ENCODE data around the gene ABCA3.

The ABCA3 gene

DNA sequence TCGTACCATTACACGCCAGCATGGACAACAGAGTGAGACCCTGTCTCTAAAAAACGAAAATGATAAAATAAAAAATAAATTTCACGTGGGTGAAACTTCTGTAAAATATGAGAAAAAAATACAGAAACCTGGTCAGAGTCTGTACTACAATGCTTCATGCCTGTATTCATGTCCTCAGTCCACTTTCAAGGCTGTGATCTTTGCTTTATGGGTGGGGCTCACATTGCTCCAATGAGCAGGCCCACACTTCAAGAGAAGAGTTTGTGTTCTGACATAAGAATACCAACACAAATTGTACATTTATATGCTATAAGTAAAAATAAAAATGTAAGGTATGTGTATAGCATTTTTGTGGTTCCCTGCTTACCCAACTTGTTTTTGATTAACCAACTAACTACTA, 32.2 kb upstream of the ABCA3 start:
- H3K36me3 ChIP-seq (ENCODE audit: control insufficient read depth, insufficient read depth, low read length), result no peaks in the 10 kb centered on the region
- no peaks in the 10 kb centered on the region for H3K4me1 ChIP-seq (ENCODE audit: control insufficient read depth, insufficient read depth, low read length)
- H3K27me3 ChIP-seq (ENCODE audit: control insufficient read depth, insufficient read depth, low read length), result no peaks in the 10 kb centered on the region
- H3K27ac ChIP-seq (ENCODE audit: low read depth, low read length), result no peak overlapping the region
- no peaks in the 10 kb centered on the region for H3K9me3 ChIP-seq (ENCODE audit: control insufficient read depth, insufficient read depth, low read length)
- H3K9ac ChIP-seq (ENCODE audit: low read depth, low read length), result no peak overlapping the region
- H3K4me3 ChIP-seq (ENCODE audit: low read depth, low read length), result no peak overlapping the region

DNA sequence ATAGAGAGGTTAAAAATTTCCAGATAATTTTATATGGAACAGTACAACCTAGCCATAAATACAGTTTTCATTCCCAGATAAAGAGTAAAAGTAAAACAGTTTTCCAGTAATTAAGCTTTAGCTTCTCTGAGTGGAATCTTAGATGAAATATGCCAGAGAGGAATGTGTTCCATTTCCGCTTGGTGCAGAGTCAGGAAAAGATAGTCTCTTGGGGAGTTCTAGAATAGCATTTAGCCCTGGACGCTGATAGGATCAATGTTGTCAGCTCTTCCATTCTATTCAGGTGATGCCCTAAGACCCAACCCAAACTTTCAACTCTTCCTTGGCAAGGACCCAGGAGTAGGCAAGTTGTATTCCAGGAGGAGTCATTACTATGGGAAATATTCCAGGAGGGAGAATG, 30.9 kb upstream of the ABCA3 start:
- no peaks in the 10 kb centered on the region for H3K36me3 ChIP-seq (ENCODE audit: control insufficient read depth, insufficient read depth, low read length)
- no peak overlapping the region for H3K9ac ChIP-seq (ENCODE audit: low read depth, low read length)
- no peaks in the 10 kb centered on the region for H3K9me3 ChIP-seq (ENCODE audit: control insufficient read depth, insufficient read depth, low read length)
- no peak overlapping the region for H3K27ac ChIP-seq (ENCODE audit: low read depth, low read length)
- H3K4me1 ChIP-seq (ENCODE audit: control insufficient read depth, insufficient read depth, low read length), result no peaks in the 10 kb centered on the region
- H3K4me3 ChIP-seq (ENCODE audit: low read depth, low read length), result no peak overlapping the region
- no peaks in the 10 kb centered on the region for H3K27me3 ChIP-seq (ENCODE audit: control insufficient read depth, insufficient read depth, low read length)

DNA sequence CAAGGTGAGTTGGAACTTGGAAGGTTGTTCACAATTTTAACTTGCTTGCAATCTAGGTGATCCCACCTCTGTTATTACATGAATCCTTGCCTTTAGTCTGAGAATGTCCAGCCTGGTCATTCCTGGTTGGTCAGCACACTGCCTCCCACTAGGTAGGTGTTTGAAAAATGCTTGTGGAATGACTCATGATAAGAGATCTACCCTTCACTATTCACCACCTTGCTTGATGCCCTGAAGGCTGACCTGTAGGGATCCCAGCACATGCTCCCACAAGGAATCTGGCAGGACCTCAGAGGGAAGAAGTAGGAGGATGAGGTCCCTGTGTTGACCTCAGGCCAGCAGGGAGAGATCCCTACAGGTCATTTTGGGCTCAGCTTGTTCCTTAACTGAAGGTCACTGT, 30.2 kb upstream of the ABCA3 start:
- H3K27me3 ChIP-seq (ENCODE audit: control insufficient read depth, insufficient read depth, low read length), result no peaks in the 10 kb centered on the region
- H3K36me3 ChIP-seq (ENCODE audit: control insufficient read depth, insufficient read depth, low read length), result no peaks in the 10 kb centered on the region
- no peaks in the 10 kb centered on the region for H3K4me1 ChIP-seq (ENCODE audit: control insufficient read depth, insufficient read depth, low read length)
- no peak overlapping the region for H3K9ac ChIP-seq (ENCODE audit: low read depth, low read length)
- no peaks in the 10 kb centered on the region for H3K9me3 ChIP-seq (ENCODE audit: control insufficient read depth, insufficient read depth, low read length)
- no peak overlapping the region for H3K4me3 ChIP-seq (ENCODE audit: low read depth, low read length)
- H3K27ac ChIP-seq (ENCODE audit: low read depth, low read length), result no peak overlapping the region

DNA sequence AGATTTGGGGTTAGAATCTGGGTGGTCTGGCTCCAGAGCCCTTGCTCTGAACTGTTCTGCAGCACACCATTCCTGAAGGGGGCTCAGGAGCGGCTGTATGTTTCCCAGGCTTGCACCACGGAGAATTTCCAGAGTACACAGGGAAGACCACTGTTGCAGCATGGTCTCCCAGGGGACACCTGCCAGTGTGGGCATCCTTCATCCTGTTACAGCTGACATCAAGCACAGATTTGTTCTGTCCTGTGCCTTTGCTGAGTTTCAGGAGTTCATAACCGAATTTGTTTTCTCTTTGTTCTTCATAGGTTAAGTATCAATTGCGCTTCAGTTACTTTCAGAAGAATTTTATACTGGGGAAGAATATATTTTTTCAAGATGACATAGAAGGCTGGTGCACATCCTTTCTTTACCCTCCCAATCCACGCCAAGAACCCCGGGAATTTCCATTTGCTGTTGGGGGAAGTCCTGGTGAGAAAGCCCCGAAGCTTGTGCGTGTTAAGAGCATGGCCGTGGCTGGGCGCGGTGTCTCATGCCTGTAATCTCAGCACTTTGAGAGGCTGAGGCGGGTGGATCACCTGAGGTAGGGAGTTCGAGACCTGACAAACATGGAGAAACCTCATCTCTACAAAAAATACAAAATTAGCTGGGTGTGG, 26.3 kb upstream of the ABCA3 start:
- Histone ChIP-seq H3K4me1 (ENCODE audit: control insufficient read depth, insufficient read depth, low read length) (no peaks in the 10 kb centered on the region), H3K4me3 (ENCODE audit: low read depth, low read length) (no peak overlapping the region), H3K9ac (ENCODE audit: low read depth, low read length) (no peak overlapping the region), H3K27me3 (ENCODE audit: control insufficient read depth, insufficient read depth, low read length) (no peaks in the 10 kb centered on the region), H3K9me3 (ENCODE audit: control insufficient read depth, insufficient read depth, low read length) (no peaks in the 10 kb centered on the region), H3K27ac (ENCODE audit: low read depth, low read length) (no peak overlapping the region), H3K36me3 (ENCODE audit: control insufficient read depth, insufficient read depth, low read length) (no peaks in the 10 kb centered on the region)

DNA sequence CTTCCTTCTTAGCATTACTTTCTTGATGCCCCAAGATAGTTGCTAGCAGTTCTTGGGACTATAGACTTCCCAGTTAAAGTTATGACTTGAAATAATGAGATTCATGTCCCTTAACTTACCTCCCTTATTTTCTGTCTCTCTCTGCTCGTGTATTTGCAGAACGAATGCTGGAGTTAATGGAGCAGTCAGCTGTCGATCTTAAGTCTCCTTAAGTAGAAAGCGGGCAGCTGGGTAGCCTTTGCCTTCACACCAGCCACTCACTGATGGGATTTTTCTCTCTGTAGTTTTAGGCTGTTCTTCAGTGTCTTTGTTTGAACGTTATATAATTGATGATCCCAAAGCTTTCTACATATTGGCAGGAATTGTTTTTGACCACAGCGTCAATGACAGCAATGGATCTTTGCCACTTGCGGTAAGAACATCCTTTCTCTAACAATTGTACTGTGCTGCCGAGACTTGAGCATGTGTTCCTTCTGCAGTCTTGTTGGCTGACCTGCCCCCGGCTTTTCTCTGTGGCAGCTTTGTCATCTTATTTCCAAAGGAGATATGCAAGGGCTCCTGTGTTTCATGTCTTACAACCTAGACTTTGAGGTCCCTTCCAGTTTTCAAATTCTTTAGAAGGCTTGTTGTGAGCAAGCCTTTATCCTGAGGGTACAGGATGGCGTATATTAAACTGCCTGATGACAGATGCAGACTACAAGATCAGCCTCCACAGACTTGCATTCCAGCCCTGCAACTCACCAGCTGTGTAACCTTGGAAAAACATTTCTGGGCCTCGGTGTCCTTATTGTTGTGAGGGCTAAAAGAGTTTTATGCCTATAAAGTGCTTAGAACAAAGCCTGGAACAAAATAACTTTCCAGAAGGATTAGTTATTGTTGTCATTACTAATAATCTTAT, 25.1 kb upstream of the ABCA3 start:
- Histone ChIP-seq H3K36me3 (ENCODE audit: control insufficient read depth, insufficient read depth, low read length) (no peaks in the 10 kb centered on the region), H3K27ac (ENCODE audit: low read depth, low read length) (no peak overlapping the region), H3K9ac (ENCODE audit: low read depth, low read length) (no peak overlapping the region), H3K27me3 (ENCODE audit: control insufficient read depth, insufficient read depth, low read length) (no peaks in the 10 kb centered on the region; the same call in 1 of the 2 replicates), H3K9me3 (ENCODE audit: control insufficient read depth, insufficient read depth, low read length) (no peaks in the 10 kb centered on the region), H3K4me1 (ENCODE audit: control insufficient read depth, insufficient read depth, low read length) (no peaks in the 10 kb centered on the region), H3K4me3 (ENCODE audit: low read depth, low read length) (no peak overlapping the region)

DNA sequence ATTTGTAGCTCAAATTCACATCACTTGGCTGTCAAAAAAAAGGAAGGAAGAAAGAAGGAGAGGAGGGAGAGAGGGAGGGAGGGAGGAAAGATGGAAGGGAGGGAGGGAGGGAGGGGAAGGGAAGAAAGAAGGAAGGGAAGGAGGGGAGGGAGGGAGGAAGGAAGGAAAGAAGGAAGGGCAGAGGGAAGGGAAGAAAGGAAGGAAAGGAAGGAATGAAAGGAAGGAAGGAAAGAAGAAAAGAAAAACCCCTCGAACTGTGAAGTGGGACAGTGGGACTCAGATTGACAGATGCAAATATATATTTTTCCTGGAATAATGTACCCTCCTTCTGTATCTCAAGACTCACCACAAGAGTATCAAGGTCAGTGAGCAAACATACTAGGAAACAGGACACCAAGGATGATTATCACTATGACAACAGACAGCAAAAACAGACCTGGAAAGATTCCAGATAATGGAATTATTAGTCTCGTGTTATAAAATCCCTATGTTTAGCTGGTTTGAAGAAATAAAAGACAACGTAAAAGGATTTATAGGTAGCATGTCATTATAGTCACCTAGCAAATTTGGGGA, 24.2 kb upstream of the ABCA3 start:
- H3K4me1 ChIP-seq (ENCODE audit: control insufficient read depth, insufficient read depth, low read length), result no peaks in the 10 kb centered on the region
- H3K4me3 ChIP-seq (ENCODE audit: low read depth, low read length), result no peak overlapping the region
- H3K9ac ChIP-seq (ENCODE audit: low read depth, low read length), result no peak overlapping the region
- H3K9me3 ChIP-seq (ENCODE audit: control insufficient read depth, insufficient read depth, low read length), result no peaks in the 10 kb centered on the region
- no peak overlapping the region for H3K27ac ChIP-seq (ENCODE audit: low read depth, low read length)
- no peaks in the 10 kb centered on the region; the same call in 1 of the 2 replicates for H3K27me3 ChIP-seq (ENCODE audit: control insufficient read depth, insufficient read depth, low read length)
- no peaks in the 10 kb centered on the region for H3K36me3 ChIP-seq (ENCODE audit: control insufficient read depth, insufficient read depth, low read length)

DNA sequence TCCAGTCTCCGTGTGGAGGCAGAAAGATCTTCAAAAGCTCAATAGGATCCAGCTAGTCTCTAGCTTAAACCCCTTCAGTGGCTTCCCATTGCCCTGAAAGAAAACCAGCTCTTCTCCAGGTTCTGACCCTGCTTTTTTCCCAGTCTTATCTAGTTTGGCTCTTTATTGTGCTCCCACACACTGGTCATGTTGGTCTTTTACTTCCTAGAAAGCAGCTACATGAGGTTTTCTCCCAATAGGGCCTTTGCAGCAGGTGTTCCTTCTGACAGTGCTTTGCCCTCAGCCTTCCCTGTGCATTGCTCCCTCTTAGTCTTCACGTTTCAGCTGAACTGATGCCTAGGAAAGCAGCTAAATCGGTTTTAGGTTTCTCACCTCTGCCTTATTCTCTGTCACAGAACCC, 21.7 kb upstream of the ABCA3 start:
- Histone ChIP-seq H3K9ac (ENCODE audit: low read depth, low read length) (no peak overlapping the region), H3K4me3 (ENCODE audit: low read depth, low read length) (no peak overlapping the region), H3K4me1 (ENCODE audit: control insufficient read depth, insufficient read depth, low read length) (no peaks in the 10 kb centered on the region), H3K27ac (ENCODE audit: low read depth, low read length) (no peak overlapping the region), H3K36me3 (ENCODE audit: control insufficient read depth, insufficient read depth, low read length) (no peaks in the 10 kb centered on the region), H3K27me3 (ENCODE audit: control insufficient read depth, insufficient read depth, low read length) (no peaks in the 10 kb centered on the region; the same call in 1 of the 2 replicates), H3K9me3 (ENCODE audit: control insufficient read depth, insufficient read depth, low read length) (no peaks in the 10 kb centered on the region)

DNA sequence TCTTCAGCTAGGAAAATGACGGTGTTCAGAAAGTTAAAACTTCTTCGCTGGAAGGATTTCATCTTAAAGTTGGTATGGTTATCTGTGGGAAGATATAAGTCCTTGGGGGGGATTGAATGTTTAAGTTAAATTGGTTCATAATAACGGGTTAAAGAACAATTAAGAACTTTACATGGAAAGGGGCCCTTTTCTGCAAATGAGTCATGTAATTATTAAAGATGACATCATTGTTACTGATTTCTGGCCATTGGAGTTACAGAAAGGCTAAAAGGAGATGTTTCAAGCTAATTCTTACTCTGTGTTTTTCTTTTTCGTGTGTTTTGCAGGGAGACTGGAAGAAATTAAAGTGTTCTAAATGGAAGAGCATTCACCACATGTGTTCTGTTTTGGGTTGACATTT, 20.6 kb upstream of the ABCA3 start:
- Histone ChIP-seq H3K27me3 (ENCODE audit: control insufficient read depth, insufficient read depth, low read length) (no peaks in the 10 kb centered on the region; the same call in 1 of the 2 replicates), H3K9me3 (ENCODE audit: control insufficient read depth, insufficient read depth, low read length) (no peaks in the 10 kb centered on the region), H3K27ac (ENCODE audit: low read depth, low read length) (no peak overlapping the region), H3K4me1 (ENCODE audit: control insufficient read depth, insufficient read depth, low read length) (no peaks in the 10 kb centered on the region), H3K36me3 (ENCODE audit: control insufficient read depth, insufficient read depth, low read length) (no peaks in the 10 kb centered on the region), H3K9ac (ENCODE audit: low read depth, low read length) (no peak overlapping the region), H3K4me3 (ENCODE audit: low read depth, low read length) (no peak overlapping the region)

DNA sequence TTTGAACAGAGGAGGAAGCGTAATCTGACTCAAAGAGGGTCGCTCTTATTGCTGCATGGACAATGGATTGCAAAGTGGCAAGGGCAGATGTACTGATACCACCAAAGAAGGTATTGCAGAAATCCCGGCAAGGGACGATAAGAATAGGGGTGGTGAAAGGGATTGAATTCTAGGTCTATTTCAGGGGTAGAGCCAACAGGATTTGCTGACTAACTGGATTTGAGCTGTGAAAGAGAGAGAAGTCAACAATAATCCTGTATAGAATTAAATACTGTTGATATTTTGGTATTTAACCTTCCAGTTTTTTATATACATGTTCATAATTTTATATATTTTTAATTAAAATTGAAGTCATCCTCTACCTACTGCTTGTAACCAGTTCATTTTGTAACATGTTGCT, 19.4 kb upstream of the ABCA3 start:
- no peaks in the 10 kb centered on the region for H3K9me3 ChIP-seq (ENCODE audit: control insufficient read depth, insufficient read depth, low read length)
- no peak overlapping the region for H3K4me3 ChIP-seq (ENCODE audit: low read depth, low read length)
- H3K27me3 ChIP-seq (ENCODE audit: control insufficient read depth, insufficient read depth, low read length), result no peaks in the 10 kb centered on the region; the same call in 1 of the 2 replicates
- H3K36me3 ChIP-seq (ENCODE audit: control insufficient read depth, insufficient read depth, low read length), result no peaks in the 10 kb centered on the region
- no peaks in the 10 kb centered on the region for H3K4me1 ChIP-seq (ENCODE audit: control insufficient read depth, insufficient read depth, low read length)
- no peak overlapping the region for H3K27ac ChIP-seq (ENCODE audit: low read depth, low read length)
- no peak overlapping the region for H3K9ac ChIP-seq (ENCODE audit: low read depth, low read length)

GRCh38 chr16:2358811-2359210, 18.3 kb upstream of the ABCA3 start:
- Histone ChIP-seq H3K27ac (ENCODE audit: low read depth, low read length) (no peak overlapping the region), H3K4me3 (ENCODE audit: low read depth, low read length) (no peak overlapping the region), H3K4me1 (ENCODE audit: control insufficient read depth, insufficient read depth, low read length) (no peaks in the 10 kb centered on the region), H3K9ac (ENCODE audit: low read depth, low read length) (no peak overlapping the region), H3K27me3 (ENCODE audit: control insufficient read depth, insufficient read depth, low read length) (no peaks in the 10 kb centered on the region; the same call in 1 of the 2 replicates), H3K36me3 (ENCODE audit: control insufficient read depth, insufficient read depth, low read length) (no peaks in the 10 kb centered on the region), H3K9me3 (ENCODE audit: control insufficient read depth, insufficient read depth, low read length) (no peaks in the 10 kb centered on the region)

- H3K27ac ChIP-seq (ENCODE audit: low read depth, low read length), result no peak overlapping the region
- no peaks in the 10 kb centered on the region for H3K36me3 ChIP-seq (ENCODE audit: control insufficient read depth, insufficient read depth, low read length)
- no peak overlapping the region for H3K4me3 ChIP-seq (ENCODE audit: low read depth, low read length)
- no peaks in the 10 kb centered on the region; the same call in 1 of the 2 replicates for H3K27me3 ChIP-seq (ENCODE audit: control insufficient read depth, insufficient read depth, low read length)
- no peaks in the 10 kb centered on the region for H3K4me1 ChIP-seq (ENCODE audit: control insufficient read depth, insufficient read depth, low read length)
- H3K9ac ChIP-seq (ENCODE audit: low read depth, low read length), result no peak overlapping the region
- H3K9me3 ChIP-seq (ENCODE audit: control insufficient read depth, insufficient read depth, low read length), result no peaks in the 10 kb centered on the region
Measured at GRCh38 chr16:2357331-2357730, 16.8 kb upstream of the ABCA3 start.

All from HUES48 (cell line).